K562 (cell line): ENCODE data around the gene NUP214. TPM values are rescaled to one million over a fixed set of nuclear protein-coding genes. Genes with fewer than 3 reads are reported as not detected.
A peak's percentile ranks its signal among the peaks of the same experiment; 100 is the strongest.

Experiments used
- ATAC-seq: fragments of 200-7000 bp; cut with Tn5 transposase; 3 replicates; pipeline ENCODE4 v1.9.1; 2020; ENCODE audit warnings: moderate library complexity
- BruUV-seq: library from RNA; stranded (reverse); fragments of 400-500 nt; replicated peaks from 2 replicates; lab custom pipeline; 2021; lab: Mats Ljungman, UMichigan
- CTCF ChIA-PET: fragments of 300-600 bp; formaldehyde crosslinking; extraction: SDS; loops from one replicate; lab custom pipeline; 2021; ENCODE audit warnings: low intra/inter-chr PET ratio; lab: Yijun Ruan, JAX
- POLR2A ChIA-PET: fragments of 300-600, 350-650 bp; sonication (Branson Sonifier 250); formaldehyde crosslinking; extraction: SDS; loops from one replicate; lab custom pipeline; 2021; ENCODE audit warnings: antibody characterized with exemption, inconsistent platforms; lab: Yijun Ruan, JAX
- DNase-seq, 4 experiments: peaks; one replicate each; pipeline versions ENCODE4 v3.0.0 to v3.0.0-alpha.2; 2011 to 2018; ENCODE audit warnings: low spot score in 3 of 4, mixed read lengths in 3 of 4; ENCODE audit errors: extremely low read depth in 1 of 4
- FAIRE-seq: peaks from 2 replicates; lab custom pipeline; 2011; peaks lifted over from hg19 to GRCh38; lab: Jason Lieb, UNC
- H2AFZ ChIP-seq: 2 replicates; pipeline ENCODE4 v1.6.0; 2011; ENCODE audit warnings: low read depth, low read length, control low read depth, inconsistent platforms
- H3K27ac ChIP-seq: fragments of 200-600 bp; 3 replicates; pipeline ENCODE4 v1.8.0; 2011; ENCODE audit warnings: low read depth, mild to moderate bottlenecking, control low read depth, inconsistent platforms, low read length, moderate library complexity, mixed read lengths; ENCODE audit errors: extremely low read depth
- H3K27me3 ChIP-seq, 2 experiments: fragments of 300-600 bp in 1 of 2; 2 replicates in 1 of 2; 3 replicates in 1 of 2; pipeline versions ENCODE4 v1.6.0 to v1.8.0; 2011; ENCODE audit warnings: inconsistent platforms in 2 of 2, low read length in 2 of 2, mild to moderate bottlenecking in 1 of 2, mixed read lengths in 1 of 2, moderate library complexity in 1 of 2; ENCODE audit not compliant: control insufficient read depth in 2 of 2, insufficient read depth in 2 of 2
- H3K36me3 ChIP-seq: fragments of 300-600 bp; 3 replicates; pipeline ENCODE4 v1.8.0; 2011; ENCODE audit warnings: mild to moderate bottlenecking, low read length, inconsistent platforms; ENCODE audit not compliant: control insufficient read depth, insufficient read depth
- H3K4me1 ChIP-seq, 2 experiments: fragments of 200-600 bp in 1 of 2; replicated peaks in 1 of 2; 2 replicates in 1 of 2; 3 replicates in 1 of 2; pipeline versions ENCODE4 v1.5.1 to v1.8.0; 2011; ENCODE audit warnings: inconsistent platforms in 2 of 2, low read length in 2 of 2, mild to moderate bottlenecking in 1 of 2, mixed read lengths in 1 of 2, moderate library complexity in 1 of 2; ENCODE audit not compliant: control insufficient read depth in 2 of 2, insufficient read depth in 2 of 2
- H3K4me2 ChIP-seq: 2 replicates; pipeline ENCODE4 v1.6.1; 2011; ENCODE audit warnings: low read length, control low read depth, inconsistent platforms, mixed read lengths; ENCODE audit not compliant: insufficient read depth
- H3K4me3 ChIP-seq: fragments of 200-600 bp; sonication (generic), shearing (Covaris generic); 2 replicates; pipeline ENCODE4 v1.5.1; 2016; ENCODE audit warnings: control low read depth, inconsistent platforms
- H3K79me2 ChIP-seq: fragments of 200-600 bp; 3 replicates; pipeline ENCODE4 v1.8.0; 2011; ENCODE audit warnings: low read length, inconsistent platforms; ENCODE audit not compliant: control insufficient read depth, insufficient read depth
- H3K9ac ChIP-seq, 2 experiments: 2 replicates each; pipeline versions ENCODE4 v1.6.0 to v1.6.1; 2011; ENCODE audit warnings: low read depth in 2 of 2, low read length in 2 of 2, control low read depth in 1 of 2, inconsistent platforms in 1 of 2, mild to moderate bottlenecking in 1 of 2, mixed read lengths in 1 of 2; ENCODE audit not compliant: insufficient read depth in 1 of 2
- H3K9me1 ChIP-seq: one replicate; pipeline ENCODE4 v1.6.0; 2011; ENCODE audit warnings: inconsistent platforms, mild to moderate bottlenecking, low read length, moderate library complexity; ENCODE audit not compliant: control insufficient read depth, insufficient read depth
- H3K9me3 ChIP-seq: replicated peaks from 2 replicates; pipeline ENCODE4 v1.5.1; 2011; ENCODE audit warnings: low read depth, low read length, inconsistent platforms; ENCODE audit not compliant: control insufficient read depth, insufficient read depth
- H4K20me1 ChIP-seq: replicated peaks from 2 replicates; pipeline ENCODE4 v1.6.1; 2011; ENCODE audit warnings: low read length, inconsistent platforms, mixed read lengths; ENCODE audit not compliant: control insufficient read depth, insufficient read depth
- MYC ChIP-seq, 2 experiments: fragments of 250-450 bp in 1 of 2; sonication (Bioruptor Pico) in 1 of 2; IDR thresholded peaks; 2 replicates each; pipeline versions ENCODE4 v1.5.1 to v1.6.1; 2012 to 2021; ENCODE audit warnings: low read depth in 2 of 2, borderline replicate concordance in 1 of 2, improper control_type of control experiment in 1 of 2, low read length in 1 of 2, mild to moderate bottlenecking in 1 of 2, moderate library complexity in 1 of 2
- ZBTB7A ChIP-seq: IDR thresholded peaks from 2 replicates; pipeline ENCODE4 v1.6.1; 2011; ENCODE audit warnings: low read depth, mild to moderate bottlenecking, low read length, moderate library complexity, borderline replicate concordance; ENCODE audit not compliant: control insufficient read depth
- ZNF347 ChIP-seq: fragments of 450-650 bp; formaldehyde crosslinking; IDR thresholded peaks from 2 replicates; pipeline ENCODE4 v1.4.0; 2020; ENCODE audit warnings: low read depth, mild to moderate bottlenecking, moderate library complexity
- WGBS: fragments of 100-300 bp; shearing (Covaris generic); methylation state at CpG from one replicate; pipeline ENCODE4 v1.1.6; 2016; ENCODE audit warnings: low coverage, mixed read lengths; ENCODE audit not compliant: insufficient coverage; ENCODE audit errors: missing lambda C conversion rate; 5-methylcytosine and 5-hydroxymethylcytosine counted together
- in situ Hi-C: fragments of 300-500 bp; cut with MboI; formaldehyde crosslinking; loops from 4 replicates; pipeline ENCODE4 v1.15.0; 2018; ENCODE audit warnings: inconsistent platforms, mixed read lengths
- intact Hi-C: fragments of 100-400 bp; cut with micrococcal nuclease; formaldehyde crosslinking; loops from 2 replicates; pipeline ENCODE4 v1.14.2; 2022
- polyA plus RNA-seq, 8 experiments: library from polyadenylated mRNA; depleted of rRNA in 4 of 8; stranded (reverse) in 5 of 8; unstranded in 3 of 8; fragments of >200 nt; fragmentation: Nextera tagmentation in 2 of 8; fragmentation: Illumina TruSeq in 1 of 8; extraction: Ambion mirVana in 2 of 8; extraction: Trizol in 1 of 8; gene quantifications; 2 replicates each; pipeline versions ENCODE4 v1.2.1 to v1.2.3, GENCODE V29; 2011 to 2014; ENCODE audit warnings: inconsistent platforms in 1 of 8, missing spikeins in 1 of 8
- total RNA-seq, 7 experiments: library from RNA; depleted of rRNA in 6 of 7; stranded (reverse); fragments of >200 nt in 6 of 7; fragmentation: Illumina TruSeq in 2 of 7; extraction: Trizol in 2 of 7; gene quantifications; 2 replicates each; pipeline versions ENCODE4 v1.2.1 to v1.2.3, GENCODE V29; 2011 to 2021; ENCODE audit warnings: low replicate concordance in 1 of 7
- TF ChIP-seq, protein P1 (sequence below), 2 experiments: fragments of 450-650 bp; IDR thresholded peaks; 2 replicates each; pipeline ENCODE4 v1.6.1; 2016
- TF ChIP-seq, protein P2 (sequence below): IDR thresholded peaks from 2 replicates; pipeline ENCODE4 v1.6.1; 2011; ENCODE audit warnings: borderline replicate concordance, low read depth, mild to moderate bottlenecking, moderate library complexity, low read length; ENCODE audit not compliant: insufficient read depth, poor library complexity, severe bottlenecking

NUP214 gene
- total and polyA plus RNA-seq, 9 of the 15 experiments (the other 6 are each of a cell fraction or from before 2014, with no cell fraction given), result 56.9 to 332 (median 97.1) TPM

DNA sequence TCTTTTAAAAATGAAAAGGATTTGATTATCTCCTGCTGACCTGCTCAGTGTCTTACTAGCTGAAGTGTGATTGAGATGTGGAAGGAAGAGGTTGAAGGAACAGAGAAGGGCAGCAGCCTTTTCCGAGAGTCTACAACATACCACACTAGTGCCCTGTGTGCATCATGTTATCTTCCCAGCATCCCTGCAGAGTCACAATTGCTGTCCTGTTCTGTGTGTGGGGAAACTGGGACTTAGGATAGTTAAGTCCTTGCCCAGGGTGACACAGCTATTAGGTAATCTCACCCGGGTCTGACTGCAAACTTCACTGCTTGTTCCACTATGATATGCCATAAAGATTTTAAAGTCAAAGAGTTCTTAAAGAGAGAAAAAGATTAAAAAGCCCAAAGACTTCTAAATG, 95.1 kb downstream of the NUP214 start:
- in situ Hi-C loops, result no loop called here
- peaks cover 84% of the 10 kb centered on the region for H3K36me3 ChIP-seq
- peak; percentile 17 for ATAC-seq
- no peaks in the 10 kb centered on the region for H3K27me3 ChIP-seq
- H3K79me2 ChIP-seq, result no peaks in the 10 kb centered on the region
- intact Hi-C loops, result no loop called here
- TF ChIP-seq MYC (IDR thresholded peaks at IDR 0.05; ENCODE audit: low read depth, low read length), result no peak
- TF ChIP-seq MYC (CRISPR knock-in tag; IDR thresholded peaks at IDR 0.05; ENCODE audit: borderline replicate concordance, low read depth), result no peak
- TF ChIP-seq, protein P1, sequence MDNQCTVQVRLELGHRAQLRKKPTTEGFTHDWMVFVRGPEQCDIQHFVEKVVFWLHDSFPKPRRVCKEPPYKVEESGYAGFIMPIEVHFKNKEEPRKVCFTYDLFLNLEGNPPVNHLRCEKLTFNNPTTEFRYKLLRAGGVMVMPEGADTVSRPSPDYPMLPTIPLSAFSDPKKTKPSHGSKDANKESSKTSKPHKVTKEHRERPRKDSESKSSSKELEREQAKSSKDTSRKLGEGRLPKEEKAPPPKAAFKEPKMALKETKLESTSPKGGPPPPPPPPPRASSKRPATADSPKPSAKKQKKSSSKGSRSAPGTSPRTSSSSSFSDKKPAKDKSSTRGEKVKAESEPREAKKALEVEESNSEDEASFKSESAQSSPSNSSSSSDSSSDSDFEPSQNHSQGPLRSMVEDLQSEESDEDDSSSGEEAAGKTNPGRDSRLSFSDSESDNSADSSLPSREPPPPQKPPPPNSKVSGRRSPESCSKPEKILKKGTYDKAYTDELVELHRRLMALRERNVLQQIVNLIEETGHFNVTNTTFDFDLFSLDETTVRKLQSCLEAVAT (IDR thresholded peaks at IDR 0.05), result no peak
- no peak overlapping the region for H3K4me3 ChIP-seq
- H3K4me2 ChIP-seq, result no peak overlapping the region
- ChIA-PET POLR2A (interaction anchor here (0.7 to 11.5 kb wide), 9 partner anchors 11 to 111 kb away, joined by 3 to 156 read pairs (median 7); partner anchors contain the start of gene NUP214), CTCF (no interaction called here)
- H3K9me3 ChIP-seq, result no peaks in the 10 kb centered on the region
- H2AFZ ChIP-seq, result no peak overlapping the region
- no peaks in the 10 kb centered on the region; the same call in 1 of the 2 replicates for H4K20me1 ChIP-seq
- H3K4me1 ChIP-seq, result peaks cover 0 to 12% of the 10 kb centered on the region in 2 experiments; a peak in 3 of 5 replicates
- no peak overlapping the region for H3K27ac ChIP-seq
- BruUV-seq, result no TSS peak
- H3K9ac ChIP-seq, result no peak overlapping the region
- no peaks in the 10 kb centered on the region for H3K9me1 ChIP-seq
- DNase-seq, result peak in 1 of 4 experiments; percentile 66
- no peak for FAIRE-seq
- WGBS, result 57% methylated on average over 2 of the region's 2 CpGs

DNA sequence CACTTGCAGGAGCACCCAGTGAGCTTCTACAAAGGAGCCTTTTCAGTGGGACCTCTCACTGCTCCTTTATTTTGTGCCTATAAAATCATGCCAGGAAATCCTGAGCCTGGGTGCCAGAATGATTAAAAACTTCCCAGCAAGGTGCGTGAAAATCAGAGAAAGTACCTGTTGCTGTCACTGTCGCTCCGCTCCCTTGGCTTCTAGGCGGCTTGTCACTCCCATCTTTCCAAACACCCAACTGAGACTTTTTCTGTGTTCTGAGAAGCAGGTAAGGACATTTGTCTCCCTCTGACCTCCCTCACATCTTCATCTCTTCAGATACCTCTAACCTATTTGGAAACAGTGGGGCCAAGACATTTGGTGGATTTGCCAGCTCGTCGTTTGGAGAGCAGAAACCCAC, 97.1 kb downstream of the NUP214 start:
- Histone ChIP-seq H3K79me2 (no peaks in the 10 kb centered on the region), H3K36me3 (peaks cover 92% of the 10 kb centered on the region), H2AFZ (no peak overlapping the region), H3K4me2 (no peak overlapping the region), H3K27me3 (no peaks in the 10 kb centered on the region), H3K4me3 (no peak overlapping the region), H4K20me1 (no peaks in the 10 kb centered on the region; the same call in 1 of the 2 replicates), H3K9ac (no peak overlapping the region), H3K9me1 (no peaks in the 10 kb centered on the region), H3K4me1 (peaks cover 0 to 10% of the 10 kb centered on the region in 2 experiments; a peak in 3 of 5 replicates), H3K27ac (no peak overlapping the region), H3K9me3 (no peaks in the 10 kb centered on the region)
- FAIRE-seq (no peak), ATAC-seq (no peak), DNase-seq (no peak)
- POLR2A ChIA-PET, result interaction anchor here (0.8 to 11.5 kb wide), 7 partner anchors 8 to 140 kb away, joined by 3 to 156 read pairs (median 4); no protein-coding TSS in a partner anchor
- no TSS peak for BruUV-seq
- intact Hi-C loops, result no loop called here
- WGBS, result 95% methylated on average over 6 of the region's 6 CpGs
- in situ Hi-C loops, result no loop called here
- TF ChIP-seq, protein P2, sequence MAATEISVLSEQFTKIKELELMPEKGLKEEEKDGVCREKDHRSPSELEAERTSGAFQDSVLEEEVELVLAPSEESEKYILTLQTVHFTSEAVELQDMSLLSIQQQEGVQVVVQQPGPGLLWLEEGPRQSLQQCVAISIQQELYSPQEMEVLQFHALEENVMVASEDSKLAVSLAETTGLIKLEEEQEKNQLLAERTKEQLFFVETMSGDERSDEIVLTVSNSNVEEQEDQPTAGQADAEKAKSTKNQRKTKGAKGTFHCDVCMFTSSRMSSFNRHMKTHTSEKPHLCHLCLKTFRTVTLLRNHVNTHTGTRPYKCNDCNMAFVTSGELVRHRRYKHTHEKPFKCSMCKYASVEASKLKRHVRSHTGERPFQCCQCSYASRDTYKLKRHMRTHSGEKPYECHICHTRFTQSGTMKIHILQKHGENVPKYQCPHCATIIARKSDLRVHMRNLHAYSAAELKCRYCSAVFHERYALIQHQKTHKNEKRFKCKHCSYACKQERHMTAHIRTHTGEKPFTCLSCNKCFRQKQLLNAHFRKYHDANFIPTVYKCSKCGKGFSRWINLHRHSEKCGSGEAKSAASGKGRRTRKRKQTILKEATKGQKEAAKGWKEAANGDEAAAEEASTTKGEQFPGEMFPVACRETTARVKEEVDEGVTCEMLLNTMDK, result no peak
- TF ChIP-seq ZBTB7A, result no peak
- TF ChIP-seq ZNF347, result no peak
- CTCF ChIA-PET, result no interaction called here
